IMR-90 (cell line): ENCODE results near the gene METAP2. TPM values are rescaled to one million over a fixed set of nuclear protein-coding genes. Genes with fewer than 3 reads are reported as not detected.

Source experiments
- ATAC-seq: fragments of 200-7000 bp; cut with Tn5 transposase; 2 replicates; pipeline ENCODE4 v1.9.1; 2020; ENCODE audit warnings: low read depth, mild to moderate bottlenecking, moderate library complexity
- BruUV-seq: library from RNA; stranded (reverse); fragments of 400-500 nt; replicated peaks from 2 replicates; lab custom pipeline; 2021; lab: Mats Ljungman, UMichigan
- CTCF ChIA-PET: fragments of 300-600 bp; formaldehyde crosslinking; extraction: SDS; loops from one replicate; lab custom pipeline; 2021; ENCODE audit warnings: antibody characterized with exemption; lab: Yijun Ruan, JAX
- POLR2A ChIA-PET: fragments of 300-600 bp; sonication (Branson Sonifier 250); formaldehyde crosslinking; loops from one replicate; lab custom pipeline; 2022; ENCODE audit warnings: antibody characterized with exemption; ENCODE audit not compliant: unreplicated experiment; lab: Charles Lee
- DNase-seq: peaks from one replicate; pipeline ENCODE4 v3.0.0; 2013
- H2AFZ ChIP-seq: replicated peaks from 2 replicates; pipeline ENCODE3; 2013; ENCODE audit warnings: low read length, mild to moderate bottlenecking; ENCODE audit not compliant: poor library complexity
- H2AK5ac ChIP-seq: 2 replicates; pipeline ENCODE4 v1.6.1; 2013; ENCODE audit warnings: low read depth, low read length, inconsistent platforms
- H2AK9ac ChIP-seq: replicated peaks from 2 replicates; pipeline ENCODE3; 2013; ENCODE audit warnings: mild to moderate bottlenecking, low read depth, low read length, moderate library complexity; ENCODE audit not compliant: poor library complexity
- H2BK120ac ChIP-seq: 2 replicates; pipeline ENCODE4 v1.6.1; 2013; ENCODE audit warnings: low read depth, low read length, inconsistent platforms
- H2BK15ac ChIP-seq: 3 replicates; pipeline ENCODE4 v1.6.1; 2013; ENCODE audit warnings: low read depth, low read length, inconsistent platforms
- H2BK20ac ChIP-seq: 2 replicates; pipeline ENCODE4 v1.6.1; 2013; ENCODE audit warnings: low read depth, mild to moderate bottlenecking, inconsistent platforms, low read length, moderate library complexity
- H2BK5ac ChIP-seq: 2 replicates; pipeline ENCODE4 v1.6.1; 2013; ENCODE audit warnings: mild to moderate bottlenecking, low read depth, low read length, inconsistent platforms; ENCODE audit not compliant: poor library complexity, severe bottlenecking
- H3K14ac ChIP-seq: replicated peaks from 2 replicates; pipeline ENCODE4 v1.6.1; 2013; ENCODE audit warnings: low read depth, low read length, inconsistent platforms
- H3K18ac ChIP-seq: 2 replicates; pipeline ENCODE4 v1.6.1; 2013; ENCODE audit warnings: low read depth, low read length, control low read depth
- H3K23ac ChIP-seq: 2 replicates; pipeline ENCODE4 v1.6.1; 2013; ENCODE audit warnings: low read depth, low read length, inconsistent platforms
- H3K27ac ChIP-seq: 2 replicates; pipeline ENCODE4 v1.5.1; 2013; ENCODE audit warnings: mild to moderate bottlenecking, control low read depth, low read length; ENCODE audit not compliant: insufficient read depth
- H3K27me3 ChIP-seq: 2 replicates; pipeline ENCODE4 v1.6.1; 2013; ENCODE audit warnings: low read length; ENCODE audit not compliant: control insufficient read depth, insufficient read depth
- H3K36me3 ChIP-seq: 2 replicates; pipeline ENCODE4 v1.6.1; 2013; ENCODE audit warnings: low read length, mixed read lengths; ENCODE audit not compliant: control insufficient read depth, insufficient read depth
- H3K4ac ChIP-seq: 2 replicates; pipeline ENCODE4 v1.6.1; 2013; ENCODE audit warnings: low read depth, low read length, inconsistent platforms
- H3K4me1 ChIP-seq: 2 replicates; pipeline ENCODE4 v1.6.1; 2013; ENCODE audit warnings: low read length, mixed read lengths; ENCODE audit not compliant: control insufficient read depth, insufficient read depth
- H3K4me2 ChIP-seq: 2 replicates; pipeline ENCODE4 v1.6.1; 2013; ENCODE audit warnings: low read depth, mild to moderate bottlenecking, control low read depth, low read length, moderate library complexity
- H3K4me3 ChIP-seq: 2 replicates; pipeline ENCODE4 v1.5.1; 2013; ENCODE audit warnings: low read depth, mild to moderate bottlenecking, control low read depth, low read length, moderate library complexity; ENCODE audit not compliant: insufficient read depth
- H3K56ac ChIP-seq: 2 replicates; pipeline ENCODE4 v1.6.1; 2013; ENCODE audit warnings: low read length, inconsistent platforms; ENCODE audit not compliant: insufficient read depth; ENCODE audit errors: extremely low read depth
- H3K79me1 ChIP-seq, 2 experiments: 2 replicates each; pipeline ENCODE4 v1.6.1; 2013; ENCODE audit warnings: low read length in 2 of 2, inconsistent platforms in 1 of 2, low read depth in 1 of 2
- H3K9ac ChIP-seq: 2 replicates; pipeline ENCODE4 v1.6.1; 2013; ENCODE audit warnings: low read depth, low read length, control low read depth
- H3K9me1 ChIP-seq: 2 replicates; pipeline ENCODE4 v1.6.1; 2013; ENCODE audit warnings: low read length, inconsistent platforms; ENCODE audit not compliant: insufficient read depth
- H3K9me3 ChIP-seq: 2 replicates; pipeline ENCODE4 v1.6.1; 2013; ENCODE audit warnings: low read length; ENCODE audit not compliant: control insufficient read depth, insufficient read depth
- H4K20me1 ChIP-seq: 2 replicates; pipeline ENCODE4 v1.6.1; 2013; ENCODE audit warnings: low read length, inconsistent platforms; ENCODE audit not compliant: insufficient read depth
- H4K5ac ChIP-seq: 2 replicates; pipeline ENCODE4 v1.6.1; 2013; ENCODE audit warnings: mild to moderate bottlenecking, low read depth, low read length, control low read depth
- H4K8ac ChIP-seq, 2 experiments: 2 replicates each; pipeline ENCODE4 v1.6.1; 2013; ENCODE audit warnings: low read depth in 2 of 2, low read length in 2 of 2, control low read depth in 1 of 2, inconsistent platforms in 1 of 2
- H4K91ac ChIP-seq: 2 replicates; pipeline ENCODE4 v1.6.1; 2013; ENCODE audit warnings: low read depth, low read length, inconsistent platforms; ENCODE audit not compliant: insufficient read depth
- BHLHE40 ChIP-seq: fragments of 150-350 bp; IDR thresholded peaks from 2 replicates; pipeline ENCODE4 v1.6.1; 2016; ENCODE audit warnings: mild to moderate bottlenecking, low read depth, low read length
- CEBPB ChIP-seq: IDR thresholded peaks from 2 replicates; pipeline ENCODE4 v1.6.1; 2012; ENCODE audit warnings: low read depth, low read length, improper control_type of control experiment
- CHD1 ChIP-seq: IDR thresholded peaks from 2 replicates; pipeline ENCODE4 v1.6.1; 2012; ENCODE audit warnings: low read depth, low read length, improper control_type of control experiment
- CTCF ChIP-seq: conservative IDR thresholded peaks from 2 replicates; pipeline ENCODE4 v1.5.1; 2012; ENCODE audit warnings: mild to moderate bottlenecking, low read depth, low read length, improper control_type of control experiment
- FOS ChIP-seq: fragments of 150-350 bp; IDR thresholded peaks from 2 replicates; pipeline ENCODE4 v1.6.1; 2016; ENCODE audit warnings: low read depth, low read length
- MAFK ChIP-seq: IDR thresholded peaks from 2 replicates; pipeline ENCODE4 v1.6.1; 2012; ENCODE audit warnings: low read depth, low read length, improper control_type of control experiment
- MAZ ChIP-seq: IDR thresholded peaks from 2 replicates; pipeline ENCODE4 v1.6.1; 2012; ENCODE audit warnings: low read depth, mild to moderate bottlenecking, low read length, improper control_type of control experiment, moderate library complexity, borderline replicate concordance
- MXI1 ChIP-seq: IDR thresholded peaks from 2 replicates; pipeline ENCODE4 v1.6.1; 2012; ENCODE audit warnings: low read depth, mild to moderate bottlenecking, low read length, moderate library complexity, borderline replicate concordance
- NFE2L2 ChIP-seq: fragments of 150-350 bp; IDR thresholded peaks from 2 replicates; pipeline ENCODE4 v1.6.1; 2016; ENCODE audit warnings: low read depth, mild to moderate bottlenecking, low read length
- POLR2A ChIP-seq: IDR thresholded peaks from 2 replicates; pipeline ENCODE4 v1.6.1; 2012; ENCODE audit warnings: mild to moderate bottlenecking, low read depth, low read length
- RCOR1 ChIP-seq: IDR thresholded peaks from 2 replicates; pipeline ENCODE4 v1.6.1; 2012; ENCODE audit warnings: mild to moderate bottlenecking, low read length, improper control_type of control experiment; ENCODE audit not compliant: insufficient replicate concordance
- RFX5 ChIP-seq: IDR thresholded peaks from 2 replicates; pipeline ENCODE4 v1.8.0; 2012; ENCODE audit warnings: low read depth, mild to moderate bottlenecking, low read length, moderate library complexity
- SMC3 ChIP-seq: fragments of 150-350 bp; IDR thresholded peaks from 2 replicates; pipeline ENCODE4 v1.6.1; 2016; ENCODE audit warnings: low read depth, mild to moderate bottlenecking, antibody characterized with exemption, low read length, moderate library complexity
- USF2 ChIP-seq: fragments of 150-350 bp; IDR thresholded peaks from 2 replicates; pipeline ENCODE4 v1.6.1; 2017; ENCODE audit warnings: mild to moderate bottlenecking, antibody characterized with exemption, low read length, low read depth
- WGBS, 2 experiments: methylation state at CpG; one replicate each; pipeline versions ENCODE4 v1.1.5 to v1.1.7; 2013; ENCODE audit warnings: missing lambda C conversion rate in 2 of 2; ENCODE audit not compliant: insufficient read length in 1 of 2; ENCODE audit errors: extremely low coverage in 2 of 2; 5-methylcytosine and 5-hydroxymethylcytosine counted together
- dilution Hi-C: fragments of 300-500 bp; cut with HindIII; formaldehyde crosslinking; loops from one replicate; pipeline ENCODE4 v1.14.3; 2018; ENCODE audit warnings: low sequenced_read_pairs; ENCODE audit not compliant: unreplicated experiment
- in situ Hi-C: fragments of 300-500 bp; cut with MboI; formaldehyde crosslinking; loops from 3 replicates; pipeline ENCODE4 v1.14.3; 2019; ENCODE audit warnings: low sequenced_read_pairs, inconsistent platforms, mixed read lengths
- intact Hi-C: fragments of 100-400 bp; cut with micrococcal nuclease; formaldehyde crosslinking; loops from 2 replicates; pipeline ENCODE4 v1.10.0; 2022
- polyA plus RNA-seq, 3 experiments: library from polyadenylated mRNA; depleted of rRNA; stranded (reverse); fragments of >200 nt; gene quantifications; 2 replicates each; pipeline ENCODE4 v1.2.3, GENCODE V29; 2012; ENCODE audit warnings: low replicate concordance in 1 of 3
- total RNA-seq: library from RNA; depleted of rRNA; stranded (reverse); fragments of >200 nt; gene quantifications from 2 replicates; pipeline ENCODE4 v1.2.3, GENCODE V29; 2012

Gene METAP2
- total and polyA plus RNA-seq, 2 of the 4 experiments (the other 2 are of a cell fraction): 62.5 to 72.9 TPM

- no peak overlapping the region for H3K4me3 ChIP-seq
- in situ Hi-C loops (no loop called here), intact Hi-C loops (no loop called here), dilution Hi-C loops (no loop called here)
- H2AFZ ChIP-seq: no peak overlapping the region
- WGBS, 2 experiments: no CpG with 5 or more reads among the region's 5 CpGs
- H4K5ac ChIP-seq: no peak overlapping the region
- H3K56ac ChIP-seq: no peak overlapping the region
- H3K9me1 ChIP-seq: no peaks in the 10 kb centered on the region
- CTCF ChIA-PET: interaction anchor here (1.1 kb wide), 2 partner anchors 22 to 30 kb away, joined by 3 to 4 read pairs; no protein-coding TSS in a partner anchor
- 0 out of 2 replicates have a peak, but pooled peaks cover 3% of the 10 kb centered on the region for H3K4me1 ChIP-seq
- no peak overlapping the region for H3K18ac ChIP-seq
- no peak overlapping the region for H2AK9ac ChIP-seq
- H4K8ac ChIP-seq: no peak overlapping the region
- no peak for ATAC-seq
- H3K14ac ChIP-seq: no peak overlapping the region
- H3K9me3 ChIP-seq: peaks cover 7% of the 10 kb centered on the region
- no peak overlapping the region for H3K4me2 ChIP-seq
- no TSS peak for BruUV-seq
- H4K20me1 ChIP-seq: no peaks in the 10 kb centered on the region
- no peak overlapping the region for H3K23ac ChIP-seq
- H3K4ac ChIP-seq: no peak overlapping the region
- peaks cover 0 to 5% of the 10 kb centered on the region in 2 experiments; a peak in 2 of 4 replicates for H3K79me1 ChIP-seq
- no peak overlapping the region for H2AK5ac ChIP-seq
- no peak overlapping the region for H2BK15ac ChIP-seq
- H3K9ac ChIP-seq: no peak overlapping the region
- no peak overlapping the region for H2BK5ac ChIP-seq
- no peak overlapping the region for H4K91ac ChIP-seq
- H2BK20ac ChIP-seq: no peak overlapping the region
- TF ChIP-seq SMC3 (no peak), CTCF (no peak), RFX5 (no peak), USF2 (no peak), BHLHE40 (no peak), NFE2L2 (no peak), MAZ (no peak), MAFK (no peak), RCOR1 (no peak), CHD1 (no peak), FOS (no peak), POLR2A (no peak), MXI1 (no peak), CEBPB (no peak)
- no peaks in the 10 kb centered on the region for H3K36me3 ChIP-seq
- no peak overlapping the region for H2BK120ac ChIP-seq
- DNase-seq: no peak
- no peak overlapping the region for H3K27ac ChIP-seq
- no peaks in the 10 kb centered on the region for H3K27me3 ChIP-seq
- POLR2A ChIA-PET: no interaction called here
Observed at GRCh38 chr12:95553197-95553943, 79.4 kb downstream of the METAP2 start.
